ENCODE data around the gene PRR5L.

PRR5L gene

GRCh38 chr11:36400766-36401455 lies 104.8 kb downstream of the PRR5L start:
- DNase-seq (ENCODE audit: low read depth), result no peak

- no peak for DNase-seq (ENCODE audit: low read depth)
Measured at GRCh38 chr11:36402568-36403170, 106.6 kb downstream of the PRR5L start.

GRCh38 chr11:36403661-36404060 lies 107.6 kb downstream of the PRR5L start:
- no peak for DNase-seq (ENCODE audit: low read depth)

GRCh38 chr11:36404831-36405230 lies 108.7 kb downstream of the PRR5L start:
- DNase-seq (ENCODE audit: low read depth), result no peak

- no peak for DNase-seq (ENCODE audit: low read depth)
Measured at GRCh38 chr11:36405585-36406367, 109.7 kb downstream of the PRR5L start.

- DNase-seq (ENCODE audit: low read depth), result no peak
Measured at GRCh38 chr11:36407356-36407755, 111.3 kb downstream of the PRR5L start.

GRCh38 chr11:36408498-36409136 lies 112.5 kb downstream of the PRR5L start:
- no peak for DNase-seq (ENCODE audit: low read depth)

GRCh38 chr11:36409152-36409816 lies 113.2 kb downstream of the PRR5L start:
- no peak for DNase-seq (ENCODE audit: low read depth)

GRCh38 chr11:36411202-36411640 lies 115.1 kb downstream of the PRR5L start:
- no peak for DNase-seq (ENCODE audit: low read depth)

GRCh38 chr11:36412781-36413383 lies 116.8 kb downstream of the PRR5L start:
- DNase-seq (ENCODE audit: low read depth), result no peak

GRCh38 chr11:36417154-36417553 lies 121.1 kb downstream of the PRR5L start:
- DNase-seq (ENCODE audit: low read depth), result no peak

GRCh38 chr11:36419791-36420424 lies 123.8 kb downstream of the PRR5L start:
- DNase-seq (ENCODE audit: low read depth), result no peak

GRCh38 chr11:36421546-36422155 lies 125.6 kb downstream of the PRR5L start:
- no peak for DNase-seq (ENCODE audit: low read depth)

GRCh38 chr11:36425561-36426081 lies 129.5 kb downstream of the PRR5L start:
- no peak for DNase-seq (ENCODE audit: low read depth)

GRCh38 chr11:36426226-36426848 lies 130.2 kb downstream of the PRR5L start:
- DNase-seq (ENCODE audit: low read depth), result no peak

- no peak for DNase-seq (ENCODE audit: low read depth)
Measured at GRCh38 chr11:36427079-36427478, 131.0 kb downstream of the PRR5L start.

- DNase-seq (ENCODE audit: low read depth), result no peak
Measured at GRCh38 chr11:36427876-36428275, 131.8 kb downstream of the PRR5L start.

GRCh38 chr11:36431429-36432092 lies 135.5 kb downstream of the PRR5L start:
- DNase-seq (ENCODE audit: low read depth), result no peak

- DNase-seq (ENCODE audit: low read depth), result no peak
Measured at GRCh38 chr11:36432093-36432469, 136.0 kb downstream of the PRR5L start.
